ENCODE results near the gene TFPI2. TPM values are rescaled to one million over a fixed set of nuclear protein-coding genes. Genes with fewer than 3 reads are reported as not detected.

TFPI2 gene
- total and polyA plus RNA-seq, 8 donors: 0.28 to 15.2 (median 3.5) TPM; not detected in 1

- Histone ChIP-seq H3K4me1 (no peaks in the 10 kb centered on the region), H3K4me3 (no peak overlapping the region), H3K9me3 (no peaks in the 10 kb centered on the region), H3K27me3 (no peaks in the 10 kb centered on the region), H3K27ac (no peak overlapping the region), H3K36me3 (no peaks in the 10 kb centered on the region)
- no peak for DNase-seq
- intact Hi-C loops (cut with DNase I; ENCODE audit: low total_unique reads): no loop called here
- 70 to 84% (median 76%) methylated on average over 3 of the region's 3 CpGs for WGBS, 5 donors
- TF ChIP-seq POLR2A (IDR thresholded peaks at IDR 0.05) (no peak), POLR2AphosphoS5 (IDR thresholded peaks at IDR 0.05) (no peak)
These were observed 23.7 kb downstream of the TFPI2 start for GRCh38 chr7:93866886-93867285.

- no peak for DNase-seq
- Histone ChIP-seq H3K4me3 (no peak overlapping the region), H3K9me3 (no peaks in the 10 kb centered on the region), H3K36me3 (no peaks in the 10 kb centered on the region), H3K27me3 (no peaks in the 10 kb centered on the region), H3K4me1 (no peaks in the 10 kb centered on the region), H3K27ac (no peak overlapping the region)
- intact Hi-C loops (cut with DNase I; ENCODE audit: low total_unique reads): no loop called here
- WGBS, 5 donors: 71 to 80% (median 78%) methylated on average over 2 of the region's 2 CpGs
- no peak for TF ChIP-seq CTCF (IDR thresholded peaks at IDR 0.05)
- no peak for TF ChIP-seq EP300 (IDR thresholded peaks at IDR 0.05)
- no peak for TF ChIP-seq POLR2AphosphoS5 (IDR thresholded peaks at IDR 0.05)
- TF ChIP-seq POLR2A (IDR thresholded peaks at IDR 0.05): no peak
These were observed 27.9 kb downstream of the TFPI2 start for GRCh38 chr7:93862651-93863050.

- Histone ChIP-seq H3K27ac (no peak overlapping the region), H3K4me1 (no peaks in the 10 kb centered on the region), H3K9me3 (no peaks in the 10 kb centered on the region), H3K27me3 (no peaks in the 10 kb centered on the region), H3K36me3 (no peaks in the 10 kb centered on the region), H3K4me3 (no peak overlapping the region)
- peak in 2 of 7 experiments; percentile 22 to 28 for TF ChIP-seq CTCF (IDR thresholded peaks at IDR 0.05)
- TF ChIP-seq EP300 (IDR thresholded peaks at IDR 0.05): no peak
- intact Hi-C loops (cut with DNase I; ENCODE audit: low total_unique reads): no loop called here
- DNase-seq: no peak
- 78 to 82% (median 80%) methylated on average over 4 of the region's 4 CpGs for WGBS, 5 donors
These were observed 29.1 kb downstream of the TFPI2 start for GRCh38 chr7:93861325-93861949.

- Histone ChIP-seq H3K27me3 (no peaks in the 10 kb centered on the region), H3K27ac (no peak overlapping the region), H3K36me3 (no peaks in the 10 kb centered on the region), H3K4me1 (no peaks in the 10 kb centered on the region), H3K4me3 (no peak overlapping the region), H3K9me3 (no peaks in the 10 kb centered on the region)
- no peak for DNase-seq
- TF ChIP-seq POLR2AphosphoS5 (IDR thresholded peaks at IDR 0.05): no peak
- TF ChIP-seq CTCF (IDR thresholded peaks at IDR 0.05): no peak
- TF ChIP-seq EP300 (IDR thresholded peaks at IDR 0.05): no peak
- no peak for TF ChIP-seq POLR2A (IDR thresholded peaks at IDR 0.05)
- intact Hi-C loops (cut with DNase I; ENCODE audit: low total_unique reads): no loop called here
- 75 to 96% (median 84%) methylated on average over 1 of the region's 1 CpG for WGBS, 5 donors
These were observed 30.3 kb downstream of the TFPI2 start for GRCh38 chr7:93860261-93860660.

- Histone ChIP-seq H3K4me3 (no peak overlapping the region), H3K9me3 (no peaks in the 10 kb centered on the region), H3K36me3 (no peaks in the 10 kb centered on the region), H3K27me3 (no peaks in the 10 kb centered on the region), H3K27ac (no peak overlapping the region), H3K4me1 (no peaks in the 10 kb centered on the region)
- DNase-seq: no peak
- intact Hi-C loops (cut with DNase I; ENCODE audit: low total_unique reads): no loop called here
- TF ChIP-seq POLR2AphosphoS5 (IDR thresholded peaks at IDR 0.05) (no peak), CTCF (IDR thresholded peaks at IDR 0.05) (no peak), EP300 (IDR thresholded peaks at IDR 0.05) (no peak), POLR2A (IDR thresholded peaks at IDR 0.05) (no peak)
- WGBS, 5 donors: 87 to 94% (median 88%) methylated on average over 2 of the region's 2 CpGs
These were observed 31.7 kb downstream of the TFPI2 start for GRCh38 chr7:93858857-93859256.

All from stomach (tissue), 9 donors.